Peyer's patch (tissue), 4 donors: Measurements from ENCODE around the gene NFAT5.

Experiments
- POLR2A ChIP-seq, 2 donors: fragments of 450-650 bp; IDR thresholded peaks; one replicate each; pipeline ENCODE4 v1.5.1; 2017; ENCODE audit warnings: antibody characterized with exemption in 2 of 2, mild to moderate bottlenecking in 2 of 2, moderate library complexity in 2 of 2
- TF ChIP-seq, protein P1 (sequence below), 6 experiments: fragments of 450-650 bp in 4 of 6; fragments of 200-600 bp in 2 of 6; sonication (generic) in 1 of 6; IDR thresholded peaks; one replicate each; pipeline ENCODE4 v1.5.1; 2017 to 2019; ENCODE audit warnings: antibody characterized with exemption in 6 of 6, mild to moderate bottlenecking in 3 of 6, moderate library complexity in 1 of 6

DNA sequence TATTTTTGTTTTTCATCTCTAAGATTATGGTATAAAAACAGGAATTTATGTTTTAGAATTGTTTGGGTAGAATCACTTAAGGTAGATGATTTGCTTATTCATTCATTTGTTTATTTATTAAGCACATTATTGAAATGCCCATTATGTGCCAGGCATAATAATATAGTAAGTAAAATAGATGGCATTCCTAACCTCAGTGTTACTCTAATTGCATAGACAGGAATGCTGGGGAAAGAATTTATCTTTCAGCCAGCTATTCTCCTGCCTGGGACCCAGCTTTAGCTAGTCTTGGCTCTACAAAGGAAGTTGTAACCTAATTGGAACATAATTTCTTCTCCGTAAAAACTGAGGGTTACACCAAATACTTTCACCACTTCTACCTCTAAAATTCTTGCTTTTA, 44.6 kb downstream of the NFAT5 start:
- no peak for TF ChIP-seq POLR2A (IDR thresholded peaks at IDR 0.05)
- TF ChIP-seq, protein P1, sequence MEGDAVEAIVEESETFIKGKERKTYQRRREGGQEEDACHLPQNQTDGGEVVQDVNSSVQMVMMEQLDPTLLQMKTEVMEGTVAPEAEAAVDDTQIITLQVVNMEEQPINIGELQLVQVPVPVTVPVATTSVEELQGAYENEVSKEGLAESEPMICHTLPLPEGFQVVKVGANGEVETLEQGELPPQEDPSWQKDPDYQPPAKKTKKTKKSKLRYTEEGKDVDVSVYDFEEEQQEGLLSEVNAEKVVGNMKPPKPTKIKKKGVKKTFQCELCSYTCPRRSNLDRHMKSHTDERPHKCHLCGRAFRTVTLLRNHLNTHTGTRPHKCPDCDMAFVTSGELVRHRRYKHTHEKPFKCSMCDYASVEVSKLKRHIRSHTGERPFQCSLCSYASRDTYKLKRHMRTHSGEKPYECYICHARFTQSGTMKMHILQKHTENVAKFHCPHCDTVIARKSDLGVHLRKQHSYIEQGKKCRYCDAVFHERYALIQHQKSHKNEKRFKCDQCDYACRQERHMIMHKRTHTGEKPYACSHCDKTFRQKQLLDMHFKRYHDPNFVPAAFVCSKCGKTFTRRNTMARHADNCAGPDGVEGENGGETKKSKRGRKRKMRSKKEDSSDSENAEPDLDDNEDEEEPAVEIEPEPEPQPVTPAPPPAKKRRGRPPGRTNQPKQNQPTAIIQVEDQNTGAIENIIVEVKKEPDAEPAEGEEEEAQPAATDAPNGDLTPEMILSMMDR (IDR thresholded peaks at IDR 0.05): no peak
